Thymus (tissue), 11 donors: ENCODE data around the gene LRIF1. TPM values are rescaled to one million over a fixed set of nuclear protein-coding genes. Genes with fewer than 3 reads are reported as not detected.
A peak's percentile ranks its signal among the peaks of the same experiment; 100 is the strongest.

Source experiments
- DNase-seq, 9 donors: peaks; one replicate each; pipeline ENCODE4 v3.0.0-alpha.2; 2013; ENCODE audit warnings: low spot score in 9 of 9, low read depth in 6 of 9, missing footprints in 1 of 9
- H3K27ac ChIP-seq, 2 donors: one replicate each; pipeline ENCODE4 v1.5.1; 2013; ENCODE audit warnings: control low read depth in 1 of 2, low read depth in 1 of 2, low read length in 1 of 2, mild to moderate bottlenecking in 1 of 2, moderate library complexity in 1 of 2
- H3K27me3 ChIP-seq, 2 donors: one replicate each; pipeline ENCODE4 v1.5.1; 2013; ENCODE audit warnings: low read length in 1 of 2; ENCODE audit not compliant: control insufficient read depth in 2 of 2, insufficient read depth in 1 of 2
- H3K36me3 ChIP-seq, 2 donors: one replicate each; pipeline ENCODE4 v1.5.1; 2013; ENCODE audit warnings: low read length in 1 of 2, mild to moderate bottlenecking in 1 of 2, moderate library complexity in 1 of 2; ENCODE audit not compliant: control insufficient read depth in 2 of 2, insufficient read depth in 2 of 2
- H3K4me1 ChIP-seq, 2 donors: one replicate each; pipeline ENCODE4 v1.5.1; 2013; ENCODE audit warnings: low read length in 2 of 2; ENCODE audit not compliant: control insufficient read depth in 2 of 2, insufficient read depth in 2 of 2
- H3K4me3 ChIP-seq, 2 donors: one replicate each; pipeline ENCODE4 v1.5.1; 2013; ENCODE audit warnings: low read length in 2 of 2, control low read depth in 1 of 2, mild to moderate bottlenecking in 1 of 2
- H3K9me3 ChIP-seq, 2 donors: one replicate each; pipeline ENCODE4 v1.5.1; 2013; ENCODE audit warnings: low read length in 1 of 2, mild to moderate bottlenecking in 1 of 2; ENCODE audit not compliant: control insufficient read depth in 2 of 2, insufficient read depth in 1 of 2
- WGBS: extraction: QIAGEN DNeasy Blood & Tissue Kit; methylation state at CpG from one replicate; pipeline ENCODE4 v1.1.7; 2013; 5-methylcytosine and 5-hydroxymethylcytosine counted together
- polyA plus RNA-seq: library from polyadenylated mRNA; stranded (reverse); fragments of 200-250 nt; gene quantifications from one replicate; pipeline ENCODE4 v1.2.3, GENCODE V29; 2013
- total RNA-seq: library from RNA; stranded (reverse); fragments of 120-200 nt; gene quantifications from one replicate; pipeline ENCODE4 v1.2.4, GENCODE V29; 2013
- donor health status: healthy.

LRIF1 gene
- total and polyA plus RNA-seq, 2 donors, result 17.6 to 32.8 TPM

GRCh38 chr1:110914676-110915075 lies 49.0 kb downstream of the LRIF1 start:
- H3K27ac ChIP-seq, result no peak overlapping the region
- no peak overlapping the region for H3K4me3 ChIP-seq
- WGBS, result 98% methylated on average over 3 of the region's 3 CpGs
- H3K36me3 ChIP-seq, result no peaks in the 10 kb centered on the region
- no peaks in the 10 kb centered on the region for H3K27me3 ChIP-seq
- no peaks in the 10 kb centered on the region for H3K9me3 ChIP-seq
- H3K4me1 ChIP-seq, result peaks cover 0 to 2% of the 10 kb centered on the region in 2 donors
- DNase-seq, result no peak

GRCh38 chr1:110912784-110913183 lies 50.9 kb downstream of the LRIF1 start:
- no peak overlapping the region for H3K27ac ChIP-seq
- H3K9me3 ChIP-seq, result no peaks in the 10 kb centered on the region
- H3K36me3 ChIP-seq, result no peaks in the 10 kb centered on the region
- H3K4me3 ChIP-seq, result no peak overlapping the region
- no peaks in the 10 kb centered on the region for H3K27me3 ChIP-seq
- peaks cover 0 to 2% of the 10 kb centered on the region in 2 donors for H3K4me1 ChIP-seq
- DNase-seq, result no peak

- H3K27ac ChIP-seq, result no peak overlapping the region
- H3K36me3 ChIP-seq, result peaks cover 13 to 15% of the 10 kb centered on the region in 2 donors
- no peaks in the 10 kb centered on the region for H3K27me3 ChIP-seq
- no peaks in the 10 kb centered on the region for H3K4me1 ChIP-seq
- WGBS, result 99% methylated on average over 3 of the region's 3 CpGs
- H3K4me3 ChIP-seq, result no peak overlapping the region
- no peak for DNase-seq
- no peaks in the 10 kb centered on the region for H3K9me3 ChIP-seq
Observed at GRCh38 chr1:110903853-110904500, 59.7 kb downstream of the LRIF1 start.

GRCh38 chr1:110902820-110903463 lies 60.8 kb downstream of the LRIF1 start:
- DNase-seq, result no peak
- Histone ChIP-seq H3K9me3 (no peaks in the 10 kb centered on the region), H3K27ac (no peak overlapping the region), H3K4me1 (peaks cover 0 to 7% of the 10 kb centered on the region in 2 donors), H3K4me3 (no peak overlapping the region), H3K36me3 (peaks cover 15 to 17% of the 10 kb centered on the region in 2 donors), H3K27me3 (no peaks in the 10 kb centered on the region)
- 96% methylated on average over 6 of the region's 6 CpGs for WGBS

GRCh38 chr1:110899458-110899843 lies 64.3 kb downstream of the LRIF1 start:
- H3K27me3 ChIP-seq, result no peaks in the 10 kb centered on the region
- WGBS, result 97% methylated on average over 1 of the region's 1 CpG
- H3K27ac ChIP-seq, result no peak overlapping the region
- DNase-seq, result no peak
- H3K36me3 ChIP-seq, result peaks cover 23 to 40% of the 10 kb centered on the region in 2 donors
- no peak overlapping the region for H3K4me3 ChIP-seq
- H3K4me1 ChIP-seq, result peaks cover 18 to 32% of the 10 kb centered on the region in 2 donors
- H3K9me3 ChIP-seq, result no peaks in the 10 kb centered on the region

GRCh38 chr1:110898734-110899457 lies 64.8 kb downstream of the LRIF1 start:
- H3K9me3 ChIP-seq, result no peaks in the 10 kb centered on the region
- DNase-seq, result peak in 2 of 9 donors; percentile 18 to 34
- peaks cover 18 to 35% of the 10 kb centered on the region in 2 donors for H3K4me1 ChIP-seq
- 68% methylated on average over 3 of the region's 3 CpGs for WGBS
- no peak overlapping the region for H3K27ac ChIP-seq
- peaks cover 25 to 40% of the 10 kb centered on the region in 2 donors for H3K36me3 ChIP-seq
- H3K4me3 ChIP-seq, result no peak overlapping the region
- no peaks in the 10 kb centered on the region for H3K27me3 ChIP-seq

GRCh38 chr1:110897681-110898080 lies 66.0 kb downstream of the LRIF1 start:
- H3K27me3 ChIP-seq, result no peaks in the 10 kb centered on the region
- H3K4me1 ChIP-seq, result peaks cover 18 to 36% of the 10 kb centered on the region in 2 donors
- no peaks in the 10 kb centered on the region for H3K9me3 ChIP-seq
- 16% methylated on average over 2 of the region's 2 CpGs for WGBS
- H3K4me3 ChIP-seq, result no peak overlapping the region
- no peak overlapping the region for H3K27ac ChIP-seq
- peak in 1 of 9 donors; percentile 51 for DNase-seq
- peaks cover 25 to 44% of the 10 kb centered on the region in 2 donors for H3K36me3 ChIP-seq
